KMS-11 (cell line): Measurements from ENCODE around the gene SETD1B.

Source experiments
- H2AFZ ChIP-seq: fragments of 200-600 bp; sonication (generic); 2 replicates; pipeline ENCODE4 v1.6.1; 2016; ENCODE audit warnings: antibody characterized with exemption, mixed run types, low read depth
- H3K27ac ChIP-seq: fragments of 200-600 bp; sonication (generic); 2 replicates; pipeline ENCODE4 v1.6.1; 2016; ENCODE audit warnings: mild to moderate bottlenecking, mixed run types
- H3K27me3 ChIP-seq: fragments of 200-600 bp; sonication (generic); 2 replicates; pipeline ENCODE4 v1.6.1; 2017; ENCODE audit warnings: mild to moderate bottlenecking, low read depth, mixed run types, moderate library complexity; ENCODE audit not compliant: insufficient read depth
- H3K36me3 ChIP-seq: fragments of 200-600 bp; sonication (generic); 2 replicates; pipeline ENCODE4 v1.6.1; 2017; ENCODE audit warnings: mild to moderate bottlenecking, mixed run types; ENCODE audit not compliant: insufficient read depth
- H3K4me1 ChIP-seq: fragments of 200-600 bp; sonication (generic); 2 replicates; pipeline ENCODE4 v1.6.1; 2016; ENCODE audit warnings: mild to moderate bottlenecking, low read depth, mixed run types; ENCODE audit not compliant: poor library complexity, severe bottlenecking
- H3K4me2 ChIP-seq: fragments of 200-600 bp; sonication (generic); 2 replicates; pipeline ENCODE4 v1.7.0; 2016; ENCODE audit warnings: mild to moderate bottlenecking, mixed run types
- H3K4me3 ChIP-seq: fragments of 200-600 bp; sonication (generic); IDR thresholded peaks from 2 replicates; pipeline ENCODE4 v1.6.1; 2017; ENCODE audit warnings: low read depth, low read length, mixed read lengths; ENCODE audit not compliant: insufficient read depth
- H3K79me2 ChIP-seq: fragments of 200-600 bp; sonication (generic); 2 replicates; pipeline ENCODE4 v1.6.1; 2016; ENCODE audit warnings: low read depth, mixed run types; ENCODE audit not compliant: insufficient read depth
- H3K9ac ChIP-seq: fragments of 200-600 bp; sonication (generic); 2 replicates; pipeline ENCODE4 v1.6.1; 2016; ENCODE audit warnings: mild to moderate bottlenecking, mixed run types
- H4K20me1 ChIP-seq: fragments of 200-600 bp; sonication (generic); 2 replicates; pipeline ENCODE4 v1.6.1; 2016; ENCODE audit warnings: mild to moderate bottlenecking, mixed run types; ENCODE audit not compliant: insufficient read depth
- CTCF ChIP-seq: fragments of 200-600 bp; sonication (generic); conservative IDR thresholded peaks from 2 replicates; pipeline ENCODE4 v1.6.1; 2017; ENCODE audit warnings: low read depth, mild to moderate bottlenecking, antibody characterized with exemption, low read length, moderate library complexity, mixed read lengths

Gene SETD1B

GRCh38 chr12:121798787-121799155 lies 5.0 kb upstream of the SETD1B start:
- H3K4me3 ChIP-seq: no peak overlapping the region
- no peak overlapping the region for H3K9ac ChIP-seq
- peaks cover 21% of the 10 kb centered on the region for H3K4me1 ChIP-seq

GRCh38 chr12:121799156-121799841 lies 4.5 kb upstream of the SETD1B start:
- no peaks in the 10 kb centered on the region for H3K36me3 ChIP-seq
- peak overlapping the region; percentile 80 for H3K4me2 ChIP-seq
- peaks cover 16% of the 10 kb centered on the region; the same call in 1 of the 2 replicates for H3K79me2 ChIP-seq
- no peak overlapping the region for H2AFZ ChIP-seq
- H3K9ac ChIP-seq: peak overlapping the region; percentile 99; the same call in 1 of the 2 replicates
- H3K27ac ChIP-seq: peak overlapping the region; percentile 100
- peaks cover 21% of the 10 kb centered on the region for H3K4me1 ChIP-seq
- TF ChIP-seq CTCF: no peak
- no peaks in the 10 kb centered on the region for H4K20me1 ChIP-seq
- no peaks in the 10 kb centered on the region for H3K27me3 ChIP-seq
- no peak overlapping the region for H3K4me3 ChIP-seq

More at GRCh38 chr12:121798787-121799155, 5.0 kb upstream of the SETD1B start:
- no peaks in the 10 kb centered on the region for H3K27me3 ChIP-seq
- TF ChIP-seq CTCF: no peak
- H3K79me2 ChIP-seq: peaks cover 16% of the 10 kb centered on the region; the same call in 1 of the 2 replicates
- peak overlapping the region; percentile 33; the same call in 1 of the 2 replicates for H3K27ac ChIP-seq
- H3K36me3 ChIP-seq: no peaks in the 10 kb centered on the region
- H4K20me1 ChIP-seq: no peaks in the 10 kb centered on the region
- H2AFZ ChIP-seq: no peak overlapping the region
- H3K4me2 ChIP-seq: peak overlapping the region; percentile 80

- no peaks in the 10 kb centered on the region for H3K27me3 ChIP-seq
- H4K20me1 ChIP-seq: no peaks in the 10 kb centered on the region
- peaks cover 23% of the 10 kb centered on the region; the same call in 1 of the 2 replicates for H3K79me2 ChIP-seq
- H2AFZ ChIP-seq: no peak overlapping the region
- no peaks in the 10 kb centered on the region for H3K36me3 ChIP-seq
- H3K4me1 ChIP-seq: peaks cover 13% of the 10 kb centered on the region
- H3K27ac ChIP-seq: peak overlapping the region; percentile 100
- H3K4me2 ChIP-seq: peak overlapping the region; percentile 48; the same call in 1 of the 2 replicates
- H3K4me3 ChIP-seq: no peak overlapping the region
- TF ChIP-seq CTCF: no peak
- H3K9ac ChIP-seq: peak overlapping the region; percentile 99
Measured at GRCh38 chr12:121799842-121800693, 3.7 kb upstream of the SETD1B start.

- Histone ChIP-seq H3K9ac (peak overlapping the region; percentile 99), H4K20me1 (no peaks in the 10 kb centered on the region), H3K27ac (peak overlapping the region; percentile 100), H3K79me2 (peaks cover 29% of the 10 kb centered on the region), H3K4me1 (peaks cover 11% of the 10 kb centered on the region), H3K36me3 (no peaks in the 10 kb centered on the region), H2AFZ (no peak overlapping the region), H3K4me2 (peak overlapping the region; percentile 97), H3K27me3 (no peaks in the 10 kb centered on the region), H3K4me3 (no peak overlapping the region)
- no peak for TF ChIP-seq CTCF
Measured at GRCh38 chr12:121800694-121801594, 2.9 kb upstream of the SETD1B start.
